Loucy (cell line): Measurements from ENCODE around the gene ULK1.

Experiments
- EZH2phosphoT487 ChIP-seq: fragments of 200-600 bp; IDR thresholded peaks from 2 replicates; pipeline ENCODE4 v1.6.1; 2018; ENCODE audit warnings: antibody characterized with exemption, mild to moderate bottlenecking, moderate library complexity, borderline replicate concordance
- TF ChIP-seq, protein P1 (sequence below): fragments of 200-600 bp; sonication (generic); conservative IDR thresholded peaks from 2 replicates; pipeline ENCODE4 v1.5.1; 2014; ENCODE audit warnings: mild to moderate bottlenecking, antibody characterized with exemption, low read length

GRCh38 chr12:131909081-131909751, 14.8 kb downstream of the ULK1 start:
- TF ChIP-seq, protein P1, sequence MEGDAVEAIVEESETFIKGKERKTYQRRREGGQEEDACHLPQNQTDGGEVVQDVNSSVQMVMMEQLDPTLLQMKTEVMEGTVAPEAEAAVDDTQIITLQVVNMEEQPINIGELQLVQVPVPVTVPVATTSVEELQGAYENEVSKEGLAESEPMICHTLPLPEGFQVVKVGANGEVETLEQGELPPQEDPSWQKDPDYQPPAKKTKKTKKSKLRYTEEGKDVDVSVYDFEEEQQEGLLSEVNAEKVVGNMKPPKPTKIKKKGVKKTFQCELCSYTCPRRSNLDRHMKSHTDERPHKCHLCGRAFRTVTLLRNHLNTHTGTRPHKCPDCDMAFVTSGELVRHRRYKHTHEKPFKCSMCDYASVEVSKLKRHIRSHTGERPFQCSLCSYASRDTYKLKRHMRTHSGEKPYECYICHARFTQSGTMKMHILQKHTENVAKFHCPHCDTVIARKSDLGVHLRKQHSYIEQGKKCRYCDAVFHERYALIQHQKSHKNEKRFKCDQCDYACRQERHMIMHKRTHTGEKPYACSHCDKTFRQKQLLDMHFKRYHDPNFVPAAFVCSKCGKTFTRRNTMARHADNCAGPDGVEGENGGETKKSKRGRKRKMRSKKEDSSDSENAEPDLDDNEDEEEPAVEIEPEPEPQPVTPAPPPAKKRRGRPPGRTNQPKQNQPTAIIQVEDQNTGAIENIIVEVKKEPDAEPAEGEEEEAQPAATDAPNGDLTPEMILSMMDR, result no peak
- TF ChIP-seq EZH2phosphoT487, result no peak
